Epidermal melanocyte (primary cell): ENCODE results near the gene ASH1L.
"Not testable (repeated sequence)": the region's sequence is repeated elsewhere in the genome, so short reads cannot be mapped to it uniquely, and the experiment has no call there.

Source experiments
- DNase-seq: peaks from one replicate; pipeline ENCODE4 v3.0.0; 2011; ENCODE audit warnings: low spot score; ENCODE audit not compliant: insufficient read length

The ASH1L gene

DNA sequence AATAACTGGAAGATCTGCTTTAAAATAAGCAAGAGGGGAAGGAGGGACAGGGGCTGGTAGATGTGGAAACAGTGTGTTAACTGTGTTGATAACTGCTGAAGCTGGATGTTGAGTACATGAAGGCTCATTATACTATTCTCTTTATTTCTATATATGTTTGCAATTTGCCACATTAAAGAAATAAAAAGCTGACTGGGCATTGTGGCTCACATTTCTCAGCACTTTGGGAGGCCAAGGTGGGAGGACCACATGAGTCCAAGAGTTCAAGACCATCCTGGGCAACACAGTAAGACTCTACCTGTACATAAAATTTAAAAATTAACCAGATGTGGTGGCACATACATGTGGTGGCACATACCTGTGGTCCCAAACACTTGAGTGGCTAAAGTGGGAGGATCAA, 6.7 kb downstream of the ASH1L start:
- no peak for DNase-seq

DNA sequence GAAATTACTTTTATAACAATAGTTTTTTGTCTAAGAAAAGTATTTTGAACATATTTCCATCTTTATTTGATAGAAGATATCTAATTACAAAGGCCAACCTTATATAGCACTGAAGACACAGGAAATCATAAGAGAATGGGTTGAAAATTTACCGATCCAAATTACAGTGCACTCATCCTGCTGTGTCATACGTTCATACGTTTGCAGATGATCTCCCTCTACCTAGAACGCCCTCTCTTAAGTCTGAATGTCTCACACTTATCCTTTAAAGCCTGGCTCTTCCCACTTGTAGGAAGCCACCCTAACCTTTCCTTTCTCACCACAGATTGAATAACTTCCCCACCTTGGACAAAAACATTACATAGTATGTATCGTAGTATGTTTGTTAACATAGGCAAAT, 9.3 kb downstream of the ASH1L start:
- DNase-seq = no peak

DNA sequence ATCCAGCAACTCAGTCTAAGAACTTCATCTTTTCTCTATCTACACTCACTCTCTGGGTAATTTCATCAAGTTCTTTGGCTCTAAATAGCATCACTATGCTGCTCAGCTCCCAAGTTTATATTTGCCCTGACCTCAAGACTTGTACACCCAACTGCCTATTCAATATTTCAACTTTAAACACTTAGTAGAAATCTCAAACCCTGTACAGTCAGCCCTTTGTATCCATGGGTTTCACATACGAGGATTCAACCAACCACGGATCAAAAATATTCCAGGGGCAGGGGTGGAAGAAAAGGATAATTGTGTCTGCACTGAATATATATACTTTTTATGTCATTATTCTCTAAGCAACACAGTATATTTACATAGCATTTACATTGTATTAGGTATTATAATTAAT, 13.9 kb downstream of the ASH1L start:
- no peak for DNase-seq

DNA sequence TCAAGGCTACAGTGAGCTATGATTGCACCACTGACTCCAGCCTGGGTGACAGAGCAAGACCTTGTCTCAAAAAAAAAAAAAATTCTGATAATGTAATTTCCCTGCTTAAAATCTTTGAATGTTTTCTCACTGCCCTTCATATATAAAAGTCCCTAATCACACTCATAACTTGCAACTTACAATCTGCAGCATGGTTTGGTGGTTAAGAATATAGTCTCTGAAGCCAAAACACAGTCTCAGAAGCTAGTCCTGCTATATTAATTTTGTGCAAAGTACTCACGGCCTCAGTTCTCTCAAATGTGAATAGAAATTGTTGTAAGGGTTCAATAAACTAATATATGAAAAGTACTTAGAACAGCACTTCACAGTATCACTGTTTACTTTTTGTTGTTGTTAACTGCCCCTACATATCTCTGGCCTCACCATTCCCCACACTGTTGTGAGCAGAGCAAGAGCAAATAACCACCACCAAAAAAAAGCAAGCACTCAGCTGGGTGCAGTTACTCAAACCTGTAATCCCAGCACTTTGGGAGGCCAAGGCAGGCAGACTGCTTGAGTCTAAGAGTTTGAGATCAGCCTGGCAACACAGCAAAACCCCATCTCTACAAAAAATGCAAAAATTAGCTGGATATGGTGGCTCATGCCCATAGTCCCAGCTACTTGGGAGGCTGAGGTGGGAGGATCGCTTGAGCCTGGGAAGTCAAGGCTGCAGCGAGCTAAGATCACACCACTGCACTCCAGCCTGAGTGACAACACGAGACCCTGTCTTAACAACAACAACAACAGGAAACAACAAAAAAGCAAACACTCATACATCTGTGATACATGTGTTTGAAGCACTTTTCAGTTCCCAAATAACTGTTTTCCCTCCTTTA, 22.4 kb downstream of the ASH1L start:
- DNase-seq = no peak

DNA sequence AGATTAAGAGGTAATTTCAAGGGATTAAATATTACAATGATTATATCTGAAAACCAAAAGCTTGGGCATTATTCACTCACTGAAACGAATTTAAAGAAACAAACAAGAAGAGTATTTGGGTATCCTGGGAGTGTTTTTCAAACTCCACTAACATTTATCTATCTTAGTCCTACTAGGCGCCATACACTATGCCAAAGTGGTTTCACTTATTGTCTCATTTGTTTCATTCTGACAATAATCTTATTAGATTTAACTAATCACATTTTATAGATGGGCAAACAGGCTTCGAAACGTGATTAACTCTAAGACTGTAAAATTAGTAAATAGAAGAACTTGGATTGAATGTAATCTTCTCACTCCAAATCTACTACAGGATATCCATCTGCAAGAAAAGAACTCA, 25.4 kb downstream of the ASH1L start:
- no peak for DNase-seq

DNA sequence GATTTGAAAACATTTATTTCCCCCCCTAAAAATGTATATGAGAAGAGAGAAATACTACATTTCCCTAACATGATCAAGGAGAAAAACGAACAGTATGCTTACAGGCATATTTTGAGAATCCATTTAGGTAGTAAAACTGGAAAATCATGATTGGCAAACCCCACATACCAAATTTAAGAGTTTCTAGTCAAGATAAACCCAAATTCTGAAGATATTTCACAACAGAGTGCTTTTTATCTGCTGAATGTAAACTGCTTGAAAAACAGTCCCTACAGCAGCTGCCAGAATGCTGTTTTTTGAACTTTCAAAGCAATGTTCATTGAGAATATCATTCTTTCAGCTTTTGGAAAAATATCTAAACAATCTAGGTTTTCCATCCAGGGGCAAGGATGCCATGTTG, 31.0 kb downstream of the ASH1L start:
- DNase-seq = peak; percentile 12

DNA sequence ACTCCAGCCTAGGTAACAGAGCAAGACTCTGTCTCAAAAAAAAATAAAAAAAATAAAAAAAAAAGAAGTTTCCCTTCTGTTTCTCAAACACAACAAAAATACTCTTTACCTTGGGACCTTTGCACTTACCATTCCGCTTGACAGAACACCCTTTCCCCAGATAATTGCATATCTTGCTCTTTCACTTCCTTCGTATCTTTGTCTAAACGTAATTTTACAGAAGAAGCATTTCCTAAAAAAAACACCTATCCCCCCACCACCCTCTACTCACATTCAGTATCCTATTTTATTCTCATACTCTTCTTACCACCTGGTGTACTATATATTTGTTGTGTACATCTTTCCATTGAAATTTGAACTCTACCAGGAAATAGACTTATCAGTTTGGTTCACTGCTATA, 32.7 kb downstream of the ASH1L start:
- no peak for DNase-seq

DNA sequence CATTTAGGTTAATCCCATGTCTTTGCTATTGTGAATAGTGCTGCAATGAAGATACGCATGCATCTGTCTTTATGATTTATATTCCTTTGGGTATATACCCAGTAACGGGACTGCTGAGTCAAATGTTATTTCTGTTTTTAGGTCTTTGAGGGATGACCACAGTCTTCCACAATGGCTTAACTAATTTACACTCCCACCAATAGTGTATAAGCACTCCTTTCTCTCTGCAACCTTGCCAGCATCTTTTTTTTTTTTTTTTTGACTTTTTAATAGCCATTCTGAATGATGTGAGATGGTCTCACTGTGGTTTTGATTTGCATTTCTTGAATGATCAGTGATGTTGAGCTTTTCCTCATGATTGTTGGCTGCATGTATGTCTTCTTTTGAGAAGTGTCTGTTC, 33.5 kb downstream of the ASH1L start:
- no peak for DNase-seq

DNA sequence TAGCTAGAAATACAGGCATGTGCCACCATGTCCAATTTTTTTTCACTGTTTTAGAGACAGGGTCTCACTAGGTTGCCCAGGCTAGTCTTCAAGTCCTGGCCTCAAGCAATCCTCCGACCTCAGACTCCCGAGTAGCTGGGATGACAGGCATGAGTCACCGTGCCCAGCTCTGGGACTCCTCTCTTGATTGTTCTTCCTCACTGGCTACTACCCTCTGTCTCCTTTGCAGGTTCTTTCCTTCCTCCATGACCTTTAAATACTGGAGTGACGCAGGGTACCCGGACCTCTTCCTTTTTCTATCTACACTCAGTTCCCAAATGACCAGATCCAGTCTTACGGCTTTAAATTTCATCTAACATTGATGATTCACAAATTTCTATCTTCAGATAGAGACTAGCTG, 34.9 kb downstream of the ASH1L start:
- DNase-seq = no peak

DNA sequence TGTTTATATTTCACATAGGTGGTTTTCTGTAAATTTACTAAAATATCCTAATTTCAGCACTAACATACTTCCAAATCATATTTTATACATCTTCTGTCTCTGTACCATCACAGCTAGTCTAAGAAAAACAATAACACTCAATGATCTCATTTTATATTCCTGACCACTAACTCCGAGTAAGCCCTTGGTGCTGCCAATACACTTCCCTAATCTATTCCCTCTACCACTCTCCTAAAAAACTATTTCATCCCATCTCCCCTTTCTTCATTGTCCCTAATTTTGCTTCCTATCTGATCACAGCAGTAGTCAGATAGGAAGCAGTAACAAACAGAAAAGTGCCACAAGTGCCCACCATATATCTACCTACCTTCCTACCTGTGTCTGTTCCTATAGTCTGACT, 36.2 kb downstream of the ASH1L start:
- no peak for DNase-seq

DNA sequence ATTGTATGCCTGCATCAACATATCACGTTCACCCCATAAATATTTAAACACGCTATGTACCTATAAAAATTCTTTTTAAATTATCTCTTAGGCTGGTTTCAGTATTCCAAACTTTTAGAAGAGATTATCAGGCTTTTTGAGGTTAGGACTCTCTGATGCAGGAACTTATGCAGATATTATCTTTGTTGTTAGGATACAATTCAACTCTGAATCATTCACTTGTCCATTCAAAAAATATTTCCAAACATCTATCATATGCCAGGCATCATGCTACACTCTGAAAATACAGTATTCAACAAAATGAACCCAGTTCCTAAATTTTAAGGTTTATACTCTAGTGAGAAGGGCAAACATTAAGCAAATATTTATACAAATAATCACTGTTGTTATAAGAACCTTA, 40.5 kb downstream of the ASH1L start:
- DNase-seq = no peak

DNA sequence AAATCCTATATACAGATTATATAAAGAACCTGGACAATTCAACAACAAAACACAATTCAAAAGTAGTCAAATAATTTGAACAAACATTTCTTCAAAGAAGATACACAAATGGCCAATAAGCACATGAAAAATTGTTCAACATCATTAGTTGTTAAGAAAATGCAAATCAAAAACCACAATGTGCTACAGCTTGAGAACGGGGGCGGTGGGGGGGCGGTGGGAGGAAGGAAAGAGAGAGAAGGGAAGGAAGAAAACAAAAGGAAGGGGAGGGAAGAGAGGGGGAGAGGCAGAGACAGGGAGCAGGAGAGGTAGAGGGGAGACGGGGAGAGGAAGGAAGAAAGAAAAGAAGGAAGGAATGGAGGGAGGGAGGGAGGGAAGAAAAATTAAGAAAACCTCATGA, 44.1 kb downstream of the ASH1L start:
- no peak for DNase-seq

DNA sequence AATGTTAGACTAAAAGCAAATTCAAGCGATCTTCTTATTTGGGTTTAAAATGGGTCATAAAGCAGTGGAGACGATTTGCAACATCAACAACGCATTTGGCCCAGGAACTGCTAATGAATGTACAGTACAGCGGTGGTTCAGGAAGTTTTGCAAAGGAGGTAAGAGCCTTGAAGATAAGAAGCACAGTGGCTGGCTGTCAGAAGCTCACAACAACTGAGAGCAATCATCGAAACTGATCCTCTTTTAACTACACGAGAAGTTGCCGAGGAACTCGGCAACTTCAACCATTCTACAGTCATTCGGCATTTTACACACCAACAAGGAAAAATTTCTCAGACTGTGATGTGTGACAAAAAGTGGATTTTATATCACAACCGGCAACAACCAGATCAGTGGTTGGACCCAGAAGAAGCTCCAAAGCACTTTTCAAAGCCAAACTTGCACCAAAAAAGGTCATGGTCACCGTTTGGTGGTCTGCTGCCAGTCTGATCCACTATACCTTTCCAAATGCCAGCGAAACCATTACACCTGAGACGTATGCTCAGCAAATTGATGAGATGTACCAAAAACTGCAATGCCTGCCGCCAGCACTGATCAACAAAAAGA, 47.9 kb downstream of the ASH1L start:
- no peak for DNase-seq

DNA sequence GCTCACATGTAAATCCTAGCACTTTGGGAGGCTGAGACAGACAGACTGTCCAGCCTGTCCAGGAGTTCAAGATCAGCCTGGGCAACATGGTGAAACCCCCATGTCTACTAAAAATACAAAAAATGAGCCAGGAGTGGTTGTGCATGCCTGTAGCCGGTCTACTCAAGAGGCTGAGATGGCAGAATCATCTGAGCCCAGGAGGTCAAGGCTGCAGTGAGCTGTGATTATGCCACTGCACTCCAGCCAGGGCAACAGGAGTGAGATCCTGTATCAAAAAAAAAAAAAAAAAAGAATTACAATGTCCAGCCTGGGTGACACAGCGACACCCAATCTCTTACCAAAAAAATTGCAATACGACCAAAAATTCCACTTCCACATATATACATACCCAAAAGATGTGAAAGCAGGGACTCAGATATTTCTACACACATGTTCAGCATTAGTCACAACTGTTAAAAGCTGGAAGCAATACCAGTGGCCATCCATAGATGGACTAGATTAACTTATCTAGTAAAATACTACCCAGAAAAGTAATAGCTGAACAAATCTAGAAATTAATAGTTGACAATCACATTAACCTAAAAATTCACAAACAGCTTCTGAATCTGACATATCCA, 49.2 kb downstream of the ASH1L start:
- peak; percentile 32 for DNase-seq

DNA sequence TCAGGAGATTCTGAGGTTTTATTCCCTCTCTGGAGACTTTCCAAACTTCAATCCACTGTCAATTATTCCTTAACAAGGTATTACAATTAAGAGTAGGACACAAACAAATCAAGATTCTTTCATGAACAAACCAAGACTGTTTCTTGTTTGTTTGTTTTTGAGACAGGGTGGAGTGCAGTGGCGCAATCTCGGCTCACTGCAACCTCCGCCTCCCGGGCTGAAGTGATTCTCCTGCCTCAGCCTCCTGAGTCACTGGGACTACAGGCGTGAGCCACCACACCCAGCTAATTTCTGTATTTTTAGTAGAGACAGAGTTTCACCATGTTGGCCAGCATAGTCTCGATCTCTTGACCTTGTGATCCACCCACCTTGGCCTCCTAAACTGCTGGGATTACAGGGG, 51.2 kb downstream of the ASH1L start:
- not testable (repeated sequence) for DNase-seq

DNA sequence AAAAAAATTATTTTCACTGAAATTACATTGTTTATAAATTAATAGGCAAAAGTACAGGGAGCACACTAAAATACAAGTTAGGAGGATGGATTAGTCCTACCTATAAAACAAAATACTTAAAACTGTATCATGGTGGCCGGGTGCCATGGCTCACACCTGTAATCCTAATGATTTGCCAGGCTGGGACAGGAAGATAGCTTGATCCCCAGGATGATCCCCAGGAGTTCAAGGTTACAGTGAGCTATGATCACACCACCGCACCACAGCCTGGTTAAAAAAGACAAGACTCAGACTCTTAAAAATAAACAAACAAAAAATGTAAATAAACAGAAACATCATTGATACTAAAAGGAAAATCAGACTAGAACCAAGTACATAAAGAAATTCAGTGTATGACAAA, 53.5 kb downstream of the ASH1L start:
- DNase-seq = no peak

DNA sequence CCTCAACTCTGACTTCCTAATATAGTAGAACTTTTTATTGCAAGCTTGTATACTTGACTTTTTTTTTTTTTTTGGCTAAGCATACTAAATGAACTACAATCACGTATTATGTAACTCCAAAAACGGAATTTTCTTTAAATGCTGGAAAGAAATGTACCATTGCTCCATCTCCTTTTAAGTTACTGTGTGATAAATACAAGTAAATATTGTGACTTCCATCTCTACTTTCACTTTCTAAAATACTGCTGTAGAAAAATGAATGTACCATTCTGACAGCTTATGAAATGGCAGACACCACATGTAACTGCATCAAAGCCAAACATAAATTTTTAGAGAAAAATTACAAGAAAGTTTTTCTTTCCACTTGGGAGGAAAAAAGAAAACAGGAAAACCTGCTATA, 54.7 kb downstream of the ASH1L start:
- DNase-seq = no peak

DNA sequence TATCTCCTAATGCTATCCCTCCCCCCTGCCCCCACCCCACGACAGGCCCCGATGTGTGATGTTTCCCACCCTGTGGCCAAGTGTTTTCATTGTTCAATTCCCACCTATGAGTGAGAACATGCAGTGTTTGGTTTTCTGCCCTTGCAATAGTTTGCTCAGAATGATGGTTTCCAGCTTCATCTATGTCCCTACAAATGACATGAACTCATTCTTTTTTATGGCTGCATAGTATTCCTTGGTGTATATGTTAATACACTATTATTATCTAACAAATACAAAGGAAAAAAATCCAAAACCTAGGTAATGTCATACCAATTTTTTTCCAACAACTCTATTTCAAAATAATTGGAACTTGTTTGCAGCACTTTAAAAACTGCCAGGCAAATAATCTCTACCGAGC, 56.6 kb downstream of the ASH1L start:
- DNase-seq = not testable (repeated sequence)

DNA sequence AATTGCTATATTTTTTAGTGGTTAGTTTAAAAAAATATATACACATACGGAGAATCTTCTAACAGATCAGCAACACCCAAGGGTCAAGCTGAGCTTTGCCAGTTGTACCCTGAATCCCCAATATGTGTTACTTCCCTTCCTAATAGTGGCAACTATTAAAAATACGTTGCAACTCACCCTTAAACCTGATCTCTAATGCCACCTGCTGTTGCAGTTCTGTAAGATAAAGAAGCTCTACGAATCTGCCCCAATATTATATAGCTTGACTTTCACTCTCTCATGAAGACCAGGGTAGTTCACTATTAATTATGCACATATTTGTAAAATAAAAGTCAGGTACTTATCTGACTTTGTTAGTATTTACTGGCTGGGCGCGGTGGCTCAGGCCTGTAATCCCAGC, 58.4 kb downstream of the ASH1L start:
- DNase-seq = no peak

DNA sequence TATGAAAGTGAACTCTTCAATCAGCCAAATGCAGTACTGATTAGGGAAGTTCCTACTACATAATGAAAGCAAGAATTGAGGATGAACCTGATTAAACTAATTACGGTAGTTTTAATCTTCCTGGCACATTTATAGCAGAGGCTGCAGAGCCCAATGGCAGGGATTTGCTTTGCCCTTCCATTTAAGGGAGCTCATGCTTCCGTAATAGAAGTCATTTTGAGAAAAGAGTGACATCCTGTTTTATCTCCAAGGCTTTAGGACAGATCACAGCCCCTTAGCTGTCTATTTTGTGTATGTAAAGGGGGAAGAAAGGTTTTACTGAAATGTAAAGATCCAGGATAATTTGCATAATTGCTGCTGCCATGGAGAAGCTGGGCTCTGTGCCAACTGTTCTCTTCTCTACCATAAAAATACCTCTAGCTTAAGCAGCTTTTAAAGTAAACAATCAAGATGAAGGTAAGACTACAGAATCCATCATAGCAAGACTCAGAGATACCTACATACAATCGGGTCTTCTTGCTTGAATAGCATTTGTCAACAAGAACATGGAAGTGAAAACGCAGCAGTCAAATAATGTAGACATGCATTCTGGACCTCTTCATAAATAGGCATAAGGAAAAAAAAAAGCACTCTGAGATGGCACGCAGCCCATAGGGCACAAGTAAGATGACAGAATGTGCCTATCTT, 62.5 kb downstream of the ASH1L start:
- DNase-seq = no peak

DNA sequence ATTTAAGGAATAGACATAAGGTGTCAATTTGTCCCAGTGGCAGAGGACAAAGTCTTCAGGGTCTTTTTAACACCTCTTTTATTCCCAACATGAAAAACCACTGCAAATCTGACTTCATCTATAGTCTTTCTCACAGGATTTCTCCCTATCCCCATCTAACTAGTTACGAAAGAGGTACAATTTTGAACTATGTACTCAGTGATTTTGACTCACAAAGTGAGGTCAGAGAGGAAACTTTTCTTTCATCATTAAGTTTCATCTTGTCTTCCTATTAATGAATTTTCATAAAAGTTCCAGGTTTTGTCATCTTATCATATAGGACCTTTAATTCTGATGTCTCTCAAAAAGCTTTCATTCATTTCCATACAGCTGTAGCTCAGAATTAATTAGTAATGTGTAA, 63.3 kb downstream of the ASH1L start:
- no peak for DNase-seq

DNA sequence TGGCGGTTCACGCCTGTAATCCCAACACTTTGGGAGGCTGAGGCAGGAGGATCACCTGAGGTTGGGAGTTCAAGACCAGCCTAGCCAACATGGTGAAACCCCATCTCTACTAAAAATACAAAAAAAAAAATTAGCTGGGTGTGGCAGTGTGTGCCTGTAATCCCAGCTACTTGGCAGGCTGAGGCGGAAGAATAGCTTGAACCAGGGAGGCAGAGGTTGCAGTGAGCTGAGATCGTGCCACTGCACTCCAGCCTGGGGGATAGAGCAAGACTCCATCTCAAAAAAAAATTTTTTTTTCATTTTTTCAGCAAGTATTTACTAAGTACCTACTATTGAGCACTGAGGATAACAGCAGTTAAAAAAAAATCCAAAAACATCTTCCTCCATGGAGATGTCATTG, 69.0 kb downstream of the ASH1L start:
- DNase-seq = not testable (repeated sequence)
